H7 (cell line): ENCODE measurements around the gene KRT74. TPM values are rescaled to one million over a fixed set of nuclear protein-coding genes. Genes with fewer than 3 reads are reported as not detected.
"Not testable (repeated sequence)": the region's sequence is repeated elsewhere in the genome, so short reads cannot be mapped to it uniquely, and the experiment has no call there.

Source experiments
- DNase-seq: peaks from one replicate; pipeline ENCODE4 v3.0.0; 2012
- H3K27me3 ChIP-seq: 2 replicates; pipeline ENCODE4 v1.6.0; 2011; ENCODE audit warnings: mild to moderate bottlenecking, low read length; ENCODE audit not compliant: control insufficient read depth, insufficient read depth
- H3K36me3 ChIP-seq: replicated peaks from 2 replicates; pipeline ENCODE4 v1.5.1; 2011; ENCODE audit warnings: low read length; ENCODE audit not compliant: control insufficient read depth, insufficient read depth
- H3K4me3 ChIP-seq: 2 replicates; pipeline ENCODE4 v1.5.1; 2011; ENCODE audit warnings: low read depth, mild to moderate bottlenecking, control low read depth, low read length, moderate library complexity; ENCODE audit not compliant: insufficient read depth
- total RNA-seq: library from RNA; depleted of rRNA; stranded (reverse); fragments of >200 nt; shearing (Covaris generic); gene quantifications from 2 replicates; pipeline ENCODE4 v1.2.3, GENCODE V29; 2014

Gene KRT74
- total RNA-seq, 1 experiment from 2014 or later = not detected

DNA sequence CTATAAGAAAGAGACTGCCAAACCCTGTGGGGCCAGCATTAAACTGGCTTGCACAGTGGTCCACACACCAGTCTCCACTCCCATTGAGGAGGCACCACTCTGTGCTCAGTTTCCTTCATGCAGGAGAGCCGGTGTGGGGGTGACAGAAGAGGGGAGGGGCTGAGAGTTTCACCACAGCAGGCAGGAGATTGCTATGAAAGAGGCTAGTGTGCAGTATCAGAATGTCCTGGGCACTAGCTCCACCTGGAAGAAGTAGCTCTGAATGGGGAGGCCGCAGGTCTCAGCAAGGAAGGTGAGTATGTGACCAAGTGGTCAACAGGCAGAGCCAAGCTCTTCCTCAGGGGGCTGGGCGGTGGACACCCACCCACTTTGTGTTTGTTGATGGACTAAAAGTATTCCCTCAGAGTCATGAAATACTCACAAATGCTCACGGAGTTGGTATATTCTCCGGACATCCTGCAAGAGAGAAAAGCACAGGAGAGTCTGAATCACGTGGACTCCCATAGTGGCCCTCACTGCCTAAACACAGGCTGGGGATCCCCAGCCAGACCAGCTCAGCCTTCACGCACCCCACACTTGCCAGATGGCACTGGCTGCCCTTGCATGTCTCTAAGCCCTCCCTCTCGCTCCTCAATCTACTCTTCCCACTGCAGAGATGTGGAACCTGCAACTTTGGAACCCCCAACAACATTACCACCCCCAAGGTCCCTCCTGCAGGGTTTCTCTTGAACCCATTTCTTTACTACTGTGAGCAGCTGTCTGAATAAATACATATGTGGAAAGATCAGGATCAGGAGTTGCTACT is 35.4 kb upstream of the KRT74 start:
- DNase-seq = no peak
- no peaks in the 10 kb centered on the region for H3K27me3 ChIP-seq
- no peaks in the 10 kb centered on the region for H3K36me3 ChIP-seq

GRCh38 chr12:52608161-52608560 is 34.5 kb upstream of the KRT74 start:
- no peak for DNase-seq
- Histone ChIP-seq H3K4me3 (no peak overlapping the region), H3K27me3 (no peaks in the 10 kb centered on the region), H3K36me3 (no peaks in the 10 kb centered on the region)

More for the DNA sequence above, 35.4 kb upstream of the KRT74 start:
- no peak overlapping the region for H3K4me3 ChIP-seq

GRCh38 chr12:52607314-52607713 is 33.7 kb upstream of the KRT74 start:
- no peak for DNase-seq
- Histone ChIP-seq H3K27me3 (no peaks in the 10 kb centered on the region), H3K4me3 (no peak overlapping the region), H3K36me3 (no peaks in the 10 kb centered on the region)

- no peaks in the 10 kb centered on the region for H3K27me3 ChIP-seq
- no peak for DNase-seq
Measured at GRCh38 chr12:52606581-52607218, 33.1 kb upstream of the KRT74 start.

DNA sequence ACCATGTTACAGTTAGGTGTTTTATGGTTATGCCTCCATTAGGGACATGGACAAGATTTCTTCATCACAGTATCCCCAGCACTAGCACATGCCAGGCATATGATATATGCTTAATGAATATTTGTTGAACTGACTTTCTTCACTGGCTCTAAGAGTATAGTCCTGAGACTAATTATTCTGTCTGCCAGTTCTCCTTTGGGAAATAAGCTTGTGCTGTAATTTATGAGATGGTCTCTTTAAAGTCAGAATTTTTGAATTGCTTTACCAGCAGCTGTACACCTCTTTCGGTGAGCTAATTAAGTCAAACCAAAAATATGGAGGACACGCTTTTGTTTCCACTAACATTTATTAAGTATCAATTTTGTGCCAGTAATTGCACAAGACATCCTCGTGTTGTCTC is 32.5 kb upstream of the KRT74 start:
- no peaks in the 10 kb centered on the region for H3K27me3 ChIP-seq
- DNase-seq = no peak
- H3K36me3 ChIP-seq = no peaks in the 10 kb centered on the region
- H3K4me3 ChIP-seq = no peak overlapping the region

More at GRCh38 chr12:52606581-52607218, 33.1 kb upstream of the KRT74 start:
- Histone ChIP-seq H3K36me3 (no peaks in the 10 kb centered on the region), H3K4me3 (no peak overlapping the region)

GRCh38 chr12:52605542-52605941 is 31.9 kb upstream of the KRT74 start:
- Histone ChIP-seq H3K4me3 (no peak overlapping the region), H3K36me3 (no peaks in the 10 kb centered on the region), H3K27me3 (no peaks in the 10 kb centered on the region)
- no peak for DNase-seq

GRCh38 chr12:52604859-52605258 is 31.2 kb upstream of the KRT74 start:
- Histone ChIP-seq H3K36me3 (no peaks in the 10 kb centered on the region), H3K27me3 (no peaks in the 10 kb centered on the region)
- DNase-seq = no peak

DNA sequence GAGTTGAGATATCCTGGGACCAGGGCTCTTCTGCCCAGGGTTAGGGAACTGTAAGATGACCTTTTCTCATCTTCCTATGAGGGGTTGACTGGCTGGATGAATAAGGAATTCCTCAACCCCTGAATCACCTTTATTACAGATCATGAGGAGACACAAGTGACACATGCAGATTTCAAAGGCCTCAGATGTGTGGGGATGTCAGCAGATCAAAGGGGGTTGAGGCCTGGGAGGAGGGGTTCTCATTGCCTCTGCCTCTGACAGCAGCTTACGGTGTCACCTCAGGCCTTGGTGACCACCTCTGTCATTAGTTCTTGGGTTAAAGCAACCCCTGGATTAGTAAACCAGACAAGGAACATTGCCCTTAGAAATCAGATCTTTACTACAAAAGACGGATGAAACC is 29.7 kb upstream of the KRT74 start:
- H3K4me3 ChIP-seq = no peak overlapping the region
- no peak for DNase-seq
- H3K36me3 ChIP-seq = no peaks in the 10 kb centered on the region
- H3K27me3 ChIP-seq = no peaks in the 10 kb centered on the region; the same call in 1 of the 2 replicates

More at GRCh38 chr12:52604859-52605258, 31.2 kb upstream of the KRT74 start:
- no peak overlapping the region for H3K4me3 ChIP-seq

DNA sequence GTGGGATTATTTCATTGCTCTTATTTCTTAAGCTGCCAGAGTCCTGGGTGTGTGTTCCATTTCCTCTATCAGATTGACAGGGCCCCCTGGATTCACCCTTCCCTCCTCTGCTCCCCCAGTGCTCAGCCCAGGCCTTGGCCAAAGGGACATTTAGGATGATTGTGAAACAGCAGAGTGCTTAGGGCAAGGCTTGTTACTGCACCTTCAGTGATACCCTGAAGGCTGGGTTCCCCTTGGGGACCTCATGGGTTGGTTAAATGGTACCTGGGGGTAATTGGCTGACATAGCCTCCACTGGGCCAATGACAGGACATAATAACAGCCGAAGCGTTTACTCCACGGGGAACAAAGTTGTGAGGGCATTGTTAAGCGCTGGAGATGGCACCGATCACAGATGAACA is 28.9 kb upstream of the KRT74 start:
- Histone ChIP-seq H3K36me3 (no peaks in the 10 kb centered on the region), H3K4me3 (no peak overlapping the region), H3K27me3 (no peaks in the 10 kb centered on the region; the same call in 1 of the 2 replicates)
- no peak for DNase-seq

- Histone ChIP-seq H3K4me3 (no peak overlapping the region), H3K27me3 (no peaks in the 10 kb centered on the region; the same call in 1 of the 2 replicates), H3K36me3 (no peaks in the 10 kb centered on the region)
- no peak for DNase-seq
Measured at GRCh38 chr12:52601671-52602070, 28.0 kb upstream of the KRT74 start.

- no peak for DNase-seq
- Histone ChIP-seq H3K4me3 (no peak within 1 kb of the TSS), H3K27me3 (no peaks in the 10 kb centered on the region; the same call in 1 of the 2 replicates), H3K36me3 (no peaks in the 10 kb centered on the region)
Measured at GRCh38 chr12:52600941-52601481, 27.4 kb upstream of the KRT74 start, which contains the start of gene KRT72. KRT72 (minus strand) TSS chr12:52601463; CDS start chr12:52601452, 11 bp downstream.

DNA sequence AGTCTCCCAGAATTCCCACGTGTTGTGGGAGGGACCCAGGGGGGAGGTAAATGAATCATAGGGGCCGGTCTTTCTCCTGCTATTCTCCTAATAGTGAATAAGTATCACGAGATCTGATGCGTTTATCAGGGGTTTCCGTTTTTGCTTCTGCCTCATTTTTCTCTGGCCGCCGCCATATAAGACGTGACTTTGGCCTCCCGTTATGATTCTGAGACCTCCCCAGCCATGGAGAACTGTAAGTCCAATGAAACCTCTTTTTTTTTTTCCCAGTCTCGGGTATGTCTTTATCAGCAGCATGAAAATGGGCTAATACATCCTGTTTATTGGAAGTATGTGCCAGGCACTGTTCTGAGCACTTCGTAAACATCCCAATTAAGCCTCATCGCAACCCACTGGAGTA is 26.8 kb upstream of the KRT74 start:
- H3K36me3 ChIP-seq = no peaks in the 10 kb centered on the region
- no peak overlapping the region for H3K4me3 ChIP-seq
- H3K27me3 ChIP-seq = no peaks in the 10 kb centered on the region; the same call in 1 of the 2 replicates
- DNase-seq = no peak

GRCh38 chr12:52600071-52600470 is 26.4 kb upstream of the KRT74 start:
- DNase-seq = no peak
- H3K27me3 ChIP-seq = no peaks in the 10 kb centered on the region; the same call in 1 of the 2 replicates

DNA sequence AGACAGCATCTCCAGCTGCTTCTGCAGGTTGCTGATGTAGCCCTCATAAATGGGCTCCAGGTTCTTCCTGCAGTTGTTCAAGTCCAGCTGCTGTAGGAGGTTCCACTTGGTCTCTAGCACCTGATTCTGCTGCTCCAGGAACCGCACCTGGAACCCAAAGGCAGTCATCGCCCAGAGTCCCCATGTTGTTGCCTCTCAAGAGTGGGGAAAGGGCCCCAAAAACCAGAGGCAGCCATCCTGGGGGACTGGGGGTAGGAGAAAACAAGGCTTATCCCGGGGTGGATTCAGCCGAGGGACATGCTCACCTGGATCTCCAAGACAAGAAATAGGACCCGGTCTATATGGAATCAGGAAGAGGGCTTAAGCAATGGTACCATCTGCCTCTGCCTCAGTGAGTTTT is 25.3 kb upstream of the KRT74 start:
- Histone ChIP-seq H3K36me3 (no peaks in the 10 kb centered on the region), H3K4me3 (no peak overlapping the region)

More at GRCh38 chr12:52600071-52600470, 26.4 kb upstream of the KRT74 start:
- no peak overlapping the region for H3K4me3 ChIP-seq
- H3K36me3 ChIP-seq = no peaks in the 10 kb centered on the region

DNA sequence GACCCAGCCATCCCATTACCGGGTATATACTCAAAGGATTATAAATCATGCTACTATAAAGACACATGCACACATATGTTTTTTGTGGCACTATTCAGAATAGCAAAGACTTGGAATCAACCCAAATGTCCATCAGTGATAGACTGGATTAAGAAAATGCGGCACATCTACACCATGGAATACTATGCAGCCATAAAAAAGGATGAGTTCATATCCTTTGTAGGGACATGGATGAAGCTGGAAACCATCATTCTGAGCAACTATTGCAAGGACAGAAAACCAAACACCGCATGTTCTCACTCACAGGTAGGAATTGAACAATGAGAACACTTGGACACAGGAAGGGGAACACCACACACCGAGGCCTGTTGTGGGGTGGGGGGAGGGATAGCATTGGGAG is 20.6 kb upstream of the KRT74 start:
- H3K4me3 ChIP-seq, DNase-seq: not testable (repeated sequence)

More for the DNA sequence above, 25.3 kb upstream of the KRT74 start:
- DNase-seq = no peak
- no peaks in the 10 kb centered on the region; the same call in 1 of the 2 replicates for H3K27me3 ChIP-seq

More for the DNA sequence above, 20.6 kb upstream of the KRT74 start:
- not testable (repeated sequence) for H3K36me3 ChIP-seq, H3K27me3 ChIP-seq
